Stimulated activated naive CD4-positive, alpha-beta T cell (primary cell): ENCODE data around the gene NSRP1.
"Not testable (repeated sequence)": the region's sequence is repeated elsewhere in the genome, so short reads cannot be mapped to it uniquely, and the experiment has no call there.

ENCODE experiments used
- DNase-seq, 6 experiments: peaks; one replicate each; lab custom pipeline; 2025; lab: John Stamatoyannopoulos, UW

NSRP1 gene

DNA sequence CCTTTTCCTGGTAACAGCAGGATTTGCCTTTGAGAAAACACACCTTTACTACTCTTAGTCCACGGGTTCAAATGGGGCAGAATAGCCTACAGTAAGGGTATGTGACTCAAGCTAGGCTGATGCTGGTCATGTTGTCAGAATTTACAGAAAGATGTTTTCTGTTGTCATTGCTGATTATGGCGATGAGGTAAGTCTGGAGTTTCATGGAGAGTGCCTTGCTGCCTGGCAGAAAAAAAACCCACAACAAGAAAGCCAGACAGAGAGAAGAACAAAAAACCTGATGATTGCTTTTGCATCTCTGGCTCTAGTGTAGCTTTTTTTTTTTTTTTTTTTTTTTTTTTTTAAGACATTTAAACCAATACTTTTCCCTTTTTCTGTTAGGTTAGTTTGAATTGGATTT lies 71.0 kb downstream of the NSRP1 start:
- DNase-seq, result no peak

DNA sequence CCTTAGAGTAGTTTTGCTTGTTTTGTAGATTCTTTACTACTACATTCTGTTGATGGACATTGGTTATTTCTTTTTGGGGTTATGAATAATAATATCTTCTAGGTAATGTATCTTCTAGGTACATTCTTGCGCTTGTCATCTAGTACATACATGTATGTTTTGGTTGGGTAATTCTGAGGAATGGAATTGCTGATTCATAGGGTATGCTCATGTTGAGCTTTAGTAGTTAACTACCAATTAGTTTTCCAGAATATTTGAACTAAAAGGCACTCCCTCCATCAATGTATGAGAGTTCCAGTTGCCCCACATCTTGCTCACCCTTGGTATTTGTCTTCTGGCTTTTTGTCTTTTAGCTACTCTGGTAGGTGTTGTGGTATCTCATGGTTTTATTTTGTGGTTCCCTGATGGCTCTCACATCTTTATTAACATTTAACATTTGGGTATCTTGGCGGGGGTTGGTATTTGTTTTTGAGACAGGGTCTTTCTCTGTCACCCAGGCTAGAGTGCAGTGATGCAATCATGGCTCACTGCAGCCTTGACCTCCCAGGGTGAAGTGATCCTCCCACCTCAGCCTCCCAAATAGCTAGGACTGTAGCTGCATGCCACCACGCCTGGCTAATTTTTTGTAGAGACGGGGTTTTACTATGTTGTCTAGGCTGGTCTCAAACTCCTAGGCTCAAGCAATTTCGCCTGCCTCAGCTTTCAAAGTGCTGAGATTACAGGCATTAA lies 71.8 kb downstream of the NSRP1 start:
- no peak for DNase-seq

DNA sequence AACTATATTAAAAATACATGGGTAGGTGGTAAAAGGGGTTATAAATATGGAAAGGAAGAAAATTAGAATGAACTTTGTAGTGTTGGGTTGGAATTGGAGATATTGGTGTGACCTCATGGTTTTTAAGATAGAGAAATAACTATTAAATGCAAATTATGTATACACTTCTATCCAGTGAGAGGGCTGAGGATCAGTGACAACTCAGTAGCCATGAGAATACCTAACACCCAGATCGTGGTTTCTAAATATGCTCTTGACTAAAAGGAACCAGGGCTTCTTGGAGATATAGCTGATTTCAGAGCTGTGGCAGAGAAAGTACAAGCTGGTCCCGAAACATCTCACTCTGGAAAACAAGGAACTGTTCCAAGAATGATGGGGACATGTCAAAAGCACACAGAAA lies 74.5 kb downstream of the NSRP1 start:
- no peak for DNase-seq

DNA sequence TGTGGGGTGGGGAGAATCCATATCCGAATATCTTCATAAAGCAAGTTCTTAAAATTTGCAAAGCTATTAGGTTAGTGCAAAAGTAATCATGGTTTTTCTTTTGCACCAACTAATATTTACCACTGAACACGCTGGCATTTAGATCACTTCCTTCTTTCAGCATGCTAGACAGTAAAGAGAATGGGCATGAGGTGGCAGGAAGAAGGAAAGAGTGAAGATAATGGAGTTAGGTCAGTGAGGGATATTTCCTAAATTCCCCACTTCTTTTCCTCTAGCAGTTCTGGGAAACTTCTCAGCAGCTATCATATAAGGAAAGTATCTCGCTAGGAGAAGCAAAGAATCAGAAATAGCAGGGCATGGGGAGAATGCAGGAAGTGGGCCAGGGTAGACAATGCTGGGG lies 79.9 kb downstream of the NSRP1 start:
- peak in 1 of 6 experiments; percentile 0 for DNase-seq

DNA sequence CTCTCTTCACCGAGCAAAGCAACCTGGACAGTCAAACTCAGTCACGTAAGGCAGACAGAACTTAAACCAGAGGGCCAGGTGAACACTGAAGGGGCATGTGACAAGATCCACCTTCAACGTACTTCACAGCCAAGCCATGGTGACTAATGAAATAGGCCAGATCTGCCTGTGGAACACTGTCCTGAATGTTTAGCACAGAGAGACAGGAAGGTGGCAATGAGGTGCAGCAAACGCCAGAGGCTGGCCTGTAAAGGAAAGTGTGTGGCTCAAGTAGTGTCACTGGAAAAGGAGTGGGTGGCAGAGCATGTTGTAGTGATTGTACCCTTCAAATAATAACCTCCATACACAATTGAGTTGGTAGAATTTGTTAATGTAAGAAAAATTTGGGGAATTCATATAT lies 80.8 kb downstream of the NSRP1 start:
- no peak for DNase-seq

DNA sequence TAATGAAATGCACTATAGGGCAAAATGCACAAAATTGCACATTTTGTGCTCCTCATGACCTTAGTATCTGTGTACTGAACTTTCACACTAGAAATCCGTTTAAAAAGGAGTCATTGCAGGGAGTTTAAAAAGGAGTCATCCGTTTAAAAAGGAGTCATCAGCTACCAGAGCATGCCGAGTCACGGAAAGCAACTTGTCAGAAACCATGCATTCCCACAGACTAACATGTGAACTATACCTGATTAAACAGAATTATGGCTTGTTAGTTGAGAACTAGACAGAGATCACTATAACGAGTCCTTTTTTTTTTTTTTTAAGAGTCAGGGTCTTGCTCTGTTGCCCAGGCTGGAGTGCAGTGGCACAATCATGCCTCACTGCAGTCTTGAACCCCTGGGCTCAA lies 83.0 kb downstream of the NSRP1 start:
- no peak for DNase-seq

DNA sequence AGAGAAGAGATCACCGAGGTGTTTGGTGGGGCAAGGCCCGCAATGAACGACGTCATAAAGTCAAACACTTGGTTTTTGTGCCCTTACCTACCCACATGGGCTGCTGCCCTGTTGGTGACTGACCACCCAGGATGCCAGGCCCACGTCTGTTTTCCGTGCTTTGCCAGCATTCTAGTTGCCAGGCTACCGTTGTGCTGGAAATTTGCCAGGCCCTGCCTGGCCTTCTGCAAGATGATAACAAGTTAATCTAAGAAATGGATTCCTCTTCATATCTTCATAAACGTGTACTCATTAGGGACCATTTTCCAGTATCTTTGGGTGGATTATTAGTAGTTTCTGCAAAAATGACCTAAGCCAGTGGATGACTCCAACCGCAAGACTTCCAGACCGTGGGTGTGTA lies 83.5 kb downstream of the NSRP1 start:
- DNase-seq, result no peak

DNA sequence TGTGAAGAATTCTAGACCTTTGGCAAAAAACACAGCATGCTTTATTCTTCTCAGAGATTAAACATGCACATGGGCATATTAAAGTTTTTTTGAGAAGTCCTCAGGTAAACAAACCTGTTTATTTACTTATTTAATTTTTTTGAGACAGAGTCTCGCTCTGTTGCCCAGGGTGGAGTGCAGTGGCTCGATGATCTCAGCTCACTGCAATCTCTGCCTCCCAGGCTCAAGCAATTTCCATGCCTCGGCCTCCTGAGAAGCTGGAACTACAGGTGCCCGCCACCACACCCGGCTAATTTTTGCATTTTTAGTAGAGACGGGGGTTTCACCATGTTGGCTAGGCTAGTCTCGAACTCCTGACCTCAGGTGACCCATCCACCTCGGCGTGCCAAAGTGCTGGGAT lies 84.0 kb downstream of the NSRP1 start:
- not testable (repeated sequence) for DNase-seq

DNA sequence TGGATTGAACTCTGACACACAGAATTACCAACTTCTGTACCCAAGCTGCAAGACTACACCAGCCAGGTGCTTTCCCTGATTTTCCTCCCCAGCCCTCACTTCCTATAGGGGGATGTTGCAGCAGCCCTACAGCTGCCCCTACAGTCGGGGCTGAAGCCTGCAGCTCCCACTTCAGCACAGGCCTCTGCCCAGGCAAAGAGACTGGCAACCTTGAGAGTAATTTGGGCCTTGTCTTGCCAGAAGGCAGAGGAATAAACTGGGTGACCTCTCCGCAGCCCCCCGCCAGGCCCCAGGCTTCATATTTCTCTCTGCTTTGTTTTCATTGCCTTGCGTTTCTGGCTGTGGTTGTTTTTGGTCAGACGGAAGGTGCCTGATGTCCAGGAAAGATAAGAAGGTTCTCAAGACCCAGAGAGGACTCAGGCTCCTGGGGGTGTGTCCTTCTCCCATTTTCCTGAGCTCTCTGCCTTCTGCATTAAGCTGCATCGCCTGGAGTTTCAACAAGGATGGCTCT lies 86.9 kb downstream of the NSRP1 start:
- no peak for DNase-seq

DNA sequence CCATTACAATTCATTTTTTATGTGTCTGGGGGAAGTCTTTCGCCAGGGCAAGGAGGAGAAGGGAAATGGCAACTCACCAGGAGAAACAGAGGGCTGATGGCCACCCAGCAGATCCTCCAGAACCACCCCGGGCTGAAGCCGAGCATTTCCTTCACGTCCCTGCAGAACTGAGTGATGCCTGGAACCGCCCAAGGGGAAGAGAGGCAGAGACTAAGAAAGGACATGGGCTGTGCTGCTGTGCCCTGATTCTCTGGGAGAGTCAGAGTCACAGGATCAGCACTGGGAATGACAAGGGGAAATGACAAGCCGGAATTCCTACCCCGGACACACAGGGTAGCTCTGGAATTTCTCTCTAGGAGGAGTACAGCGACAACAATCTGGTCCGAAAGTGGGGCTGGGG lies 91.0 kb downstream of the NSRP1 start:
- DNase-seq, result no peak

DNA sequence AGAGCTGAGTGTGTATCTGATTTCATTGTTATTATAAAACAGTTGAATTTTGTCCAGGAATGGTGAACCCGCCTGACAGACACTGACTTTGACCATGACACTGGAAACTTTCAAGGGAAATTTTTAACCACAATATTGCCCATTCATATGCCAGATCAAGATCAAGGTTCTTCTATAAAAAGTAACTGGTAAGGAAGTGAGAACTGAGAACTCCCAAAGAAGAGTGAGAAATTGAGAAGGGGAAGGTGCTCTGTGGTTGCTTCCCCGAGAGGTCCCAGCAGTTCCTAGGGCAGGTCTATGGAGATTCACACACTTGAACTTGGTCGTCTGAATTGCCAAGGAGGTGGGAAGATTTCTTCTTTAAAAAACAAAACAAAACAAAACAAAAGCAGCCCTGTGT lies 91.6 kb downstream of the NSRP1 start:
- no peak for DNase-seq

DNA sequence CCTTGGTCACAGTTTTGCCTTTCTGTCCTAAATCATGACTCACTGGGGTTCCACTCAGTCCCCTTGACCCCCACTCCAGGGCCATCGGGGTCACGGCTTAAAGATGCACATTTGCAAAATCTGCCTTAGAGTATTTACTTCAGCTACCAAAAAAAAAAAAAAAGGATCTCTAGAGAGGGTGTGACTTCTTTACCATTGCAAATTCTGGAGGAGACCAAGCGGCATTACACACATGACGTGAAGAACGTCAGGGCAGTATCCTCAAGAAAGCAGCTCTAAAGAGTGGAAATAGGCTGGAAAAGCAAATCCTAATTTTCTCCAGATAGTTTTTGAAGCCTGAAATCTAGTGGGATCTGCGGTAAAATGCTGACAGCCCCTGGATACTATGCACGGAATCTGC lies 93.3 kb downstream of the NSRP1 start:
- DNase-seq, result no peak

DNA sequence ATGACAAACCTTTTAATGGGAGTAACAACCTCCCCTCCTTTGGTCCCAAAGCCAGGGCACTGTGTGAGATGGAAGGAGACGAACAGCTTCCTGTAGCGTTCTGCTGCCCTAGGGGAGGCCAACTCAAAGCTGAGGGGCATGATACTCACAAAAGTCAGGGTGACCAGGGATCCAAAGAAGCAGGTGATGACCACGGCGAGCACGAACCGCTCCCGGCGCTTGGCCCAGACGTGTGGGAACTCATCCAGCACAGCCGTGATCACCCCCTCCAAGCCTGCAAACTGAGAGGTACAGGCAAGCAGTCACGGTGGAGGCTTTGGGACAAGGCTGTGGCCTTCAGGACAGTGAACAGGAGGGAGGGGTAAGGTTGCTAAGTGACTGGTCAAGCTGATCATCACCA lies 93.8 kb downstream of the NSRP1 start:
- DNase-seq, result no peak

DNA sequence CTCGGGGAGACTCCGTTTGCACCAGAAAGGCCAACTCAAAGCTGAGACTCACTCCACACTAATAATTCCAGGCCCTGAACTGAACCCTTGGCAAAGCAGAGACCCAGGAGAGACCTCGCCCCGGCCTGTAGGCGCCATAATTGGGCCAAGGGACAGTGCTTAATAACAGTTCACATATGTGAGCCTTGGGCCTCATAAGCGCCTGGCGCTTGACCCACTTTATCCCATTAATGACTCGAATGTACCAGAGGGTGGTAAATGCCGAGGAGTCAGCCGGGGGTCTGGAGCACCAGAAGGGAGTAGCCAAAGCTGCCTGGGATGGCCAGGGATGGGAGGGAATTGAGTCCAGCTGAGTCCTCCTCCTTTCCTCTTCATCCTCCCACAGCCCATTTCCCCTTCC lies 94.3 kb downstream of the NSRP1 start:
- no peak for DNase-seq

DNA sequence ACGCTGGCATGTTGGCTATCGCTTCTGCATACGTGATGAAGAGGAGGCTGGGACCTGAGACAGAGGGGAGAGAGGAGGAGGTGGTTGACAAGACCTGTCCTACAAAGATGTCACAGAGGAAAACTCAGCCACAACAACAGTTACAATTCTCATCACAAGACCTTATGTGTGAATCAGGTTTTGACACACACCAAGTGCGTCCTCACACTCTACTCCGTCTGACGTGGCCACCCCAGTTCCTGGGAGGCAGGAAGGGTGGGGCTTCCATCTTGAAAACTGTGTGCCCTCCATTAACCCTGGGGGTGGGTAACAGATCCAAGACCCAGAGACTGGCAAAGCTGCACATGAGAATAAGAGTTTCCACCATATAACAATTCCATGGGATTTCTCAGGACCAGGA lies 94.8 kb downstream of the NSRP1 start:
- no peak for DNase-seq

DNA sequence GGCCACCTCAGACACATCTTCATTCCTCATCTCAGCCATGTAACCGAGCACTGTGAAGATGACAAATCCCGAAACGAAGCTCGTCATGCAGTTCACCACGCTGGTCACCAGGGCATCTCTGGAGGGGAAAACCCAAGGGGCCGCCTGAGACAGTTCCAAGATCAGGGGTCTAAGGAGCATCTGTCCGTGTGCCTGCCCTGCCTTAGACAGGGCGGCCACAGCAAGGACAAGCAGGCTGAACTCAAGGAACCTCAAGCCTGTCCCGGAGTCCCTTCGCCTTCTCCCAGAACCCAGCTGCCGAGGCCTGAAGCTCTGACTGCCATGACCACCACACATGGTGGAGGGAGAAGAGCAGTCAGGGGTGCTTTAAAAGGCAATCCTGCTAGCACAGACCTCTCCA lies 96.1 kb downstream of the NSRP1 start:
- no peak for DNase-seq

DNA sequence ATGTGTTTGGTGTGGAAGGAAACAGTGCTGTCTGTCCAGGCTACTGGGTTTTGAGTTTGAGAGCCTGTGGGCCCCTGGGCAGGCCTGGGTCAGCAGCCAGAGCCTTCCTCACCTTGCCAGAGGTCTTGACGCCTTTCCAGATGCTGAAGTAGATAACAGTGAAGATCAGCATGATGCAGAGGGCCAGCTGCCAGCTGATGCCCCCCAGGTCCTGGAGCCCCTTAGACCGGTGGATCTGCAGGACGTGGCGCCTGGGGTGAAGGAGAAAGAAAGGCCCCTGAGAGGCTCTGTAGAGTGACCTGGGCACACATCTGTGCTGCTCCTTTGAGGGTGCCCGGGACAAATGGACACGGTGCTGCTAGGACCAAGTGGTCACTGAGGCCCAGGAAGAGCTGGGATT lies 100.4 kb downstream of the NSRP1 start:
- no peak for DNase-seq

DNA sequence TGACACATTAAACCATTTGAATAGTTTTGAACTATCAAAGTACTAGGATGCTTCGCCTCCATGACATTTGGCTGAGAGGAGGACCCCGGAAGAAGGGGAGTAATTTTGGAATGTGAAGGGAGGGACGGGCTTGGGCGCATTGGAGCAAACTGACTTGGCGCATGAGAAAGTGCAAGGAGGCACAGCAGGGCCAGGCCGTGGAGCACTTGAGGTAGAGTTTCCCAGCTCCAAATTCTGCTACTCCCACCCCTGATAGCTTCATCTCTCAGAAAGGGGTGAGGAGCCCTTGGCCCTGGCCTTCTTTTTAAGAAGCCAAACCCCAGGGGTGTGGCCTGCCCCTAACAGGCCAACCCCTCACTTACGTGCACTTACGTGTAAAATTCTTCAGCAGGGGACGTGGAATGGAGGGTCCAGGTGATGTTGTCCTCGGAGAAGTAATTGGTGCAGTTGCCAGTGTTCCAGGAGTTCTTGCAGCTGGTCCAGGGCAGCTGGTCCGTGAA lies 101.2 kb downstream of the NSRP1 start:
- no peak for DNase-seq

DNA sequence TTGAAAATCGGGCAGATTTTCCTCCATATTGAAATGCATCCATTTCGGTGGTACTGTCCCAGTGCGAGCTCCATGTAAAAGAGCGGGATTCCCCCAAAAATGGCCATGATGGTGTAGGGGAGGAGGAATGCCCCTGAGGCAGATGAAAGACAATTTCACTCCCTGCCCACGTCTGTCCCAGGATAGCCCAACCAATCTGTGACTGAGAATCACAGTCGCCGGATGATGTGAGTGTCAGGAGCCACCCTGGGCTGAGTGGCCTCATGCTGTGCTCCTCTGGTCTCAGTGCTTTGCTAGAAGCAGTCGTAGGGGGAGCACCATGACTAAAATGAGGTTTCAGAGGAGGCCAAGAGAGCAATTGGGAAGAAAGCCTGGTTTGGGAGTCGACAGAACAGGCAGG lies 102.2 kb downstream of the NSRP1 start:
- DNase-seq, result no peak

DNA sequence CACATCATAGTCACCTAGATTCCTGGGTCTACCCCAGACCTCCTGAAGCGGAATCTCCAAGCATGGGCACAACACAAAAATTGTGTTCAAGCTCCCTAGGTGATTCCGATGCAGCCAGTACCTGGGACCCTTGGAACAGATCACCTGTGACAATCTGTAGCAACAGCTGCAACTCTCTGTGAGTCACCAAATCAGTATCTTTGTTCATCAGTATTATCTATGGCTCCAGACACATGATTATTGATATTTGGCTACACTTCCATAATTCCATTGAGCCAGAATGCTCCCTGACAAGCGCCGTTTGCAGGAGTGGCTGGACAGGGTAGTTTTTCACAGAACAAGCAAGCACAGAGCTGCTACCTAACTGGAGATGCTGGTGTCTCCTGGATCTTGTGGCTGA lies 102.7 kb downstream of the NSRP1 start:
- DNase-seq, result no peak

DNA sequence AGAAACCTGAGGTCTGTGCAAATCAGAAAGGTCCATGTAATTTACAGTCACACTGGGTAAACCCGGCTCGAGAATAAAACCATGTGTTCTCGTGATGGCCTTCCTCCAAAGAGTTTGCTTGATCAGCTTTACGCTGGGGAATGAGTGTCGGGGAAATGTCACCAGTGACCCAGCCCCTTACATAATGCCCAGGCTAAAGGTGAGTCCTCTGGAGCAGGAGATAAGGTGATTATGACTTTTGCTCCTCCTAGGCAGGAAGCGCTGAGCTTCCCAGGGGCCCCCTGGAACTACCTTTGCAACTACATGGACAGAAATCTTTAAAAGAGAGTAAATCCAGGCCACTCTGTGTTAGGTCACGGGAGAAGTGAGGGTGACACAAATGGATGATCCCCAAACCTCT lies 103.2 kb downstream of the NSRP1 start:
- no peak for DNase-seq

DNA sequence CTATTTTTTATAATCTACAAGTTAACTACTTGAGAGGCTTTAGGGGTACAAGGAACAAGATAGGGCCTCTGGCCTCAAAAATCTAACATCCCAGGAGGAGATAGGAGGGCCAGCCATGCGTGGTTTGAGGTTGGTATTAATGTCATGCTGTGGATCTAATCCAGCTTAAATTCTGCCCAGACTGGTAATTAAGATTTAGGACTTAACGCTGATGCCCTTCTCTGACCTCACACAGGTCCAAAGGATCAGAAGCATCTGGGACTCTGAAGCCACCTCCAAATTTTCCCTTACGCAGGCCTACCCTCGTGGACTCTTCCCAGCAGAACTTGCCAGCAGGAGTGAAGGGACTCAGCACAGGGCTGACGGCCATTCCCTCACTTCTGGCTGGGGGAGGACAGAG lies 103.8 kb downstream of the NSRP1 start:
- no peak for DNase-seq

DNA sequence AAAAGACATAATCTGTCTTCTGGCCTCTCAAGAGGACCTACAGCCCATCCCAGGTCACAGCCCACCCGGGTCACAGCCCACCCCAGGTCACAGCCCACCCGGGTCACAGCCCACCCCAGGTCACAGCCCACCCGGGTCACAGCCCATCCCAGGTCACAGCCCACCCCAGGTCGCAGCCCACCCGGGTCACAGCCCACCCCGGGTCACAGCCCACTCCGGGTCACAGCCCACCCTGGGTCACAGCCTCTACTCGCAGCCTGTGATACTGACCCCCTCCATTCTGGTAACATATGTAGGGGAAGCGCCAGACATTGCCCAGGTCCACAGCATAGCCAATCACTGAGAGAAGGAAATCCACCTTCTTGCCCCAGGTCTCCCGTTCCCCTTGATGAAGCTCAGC lies 104.7 kb downstream of the NSRP1 start:
- no peak for DNase-seq

DNA sequence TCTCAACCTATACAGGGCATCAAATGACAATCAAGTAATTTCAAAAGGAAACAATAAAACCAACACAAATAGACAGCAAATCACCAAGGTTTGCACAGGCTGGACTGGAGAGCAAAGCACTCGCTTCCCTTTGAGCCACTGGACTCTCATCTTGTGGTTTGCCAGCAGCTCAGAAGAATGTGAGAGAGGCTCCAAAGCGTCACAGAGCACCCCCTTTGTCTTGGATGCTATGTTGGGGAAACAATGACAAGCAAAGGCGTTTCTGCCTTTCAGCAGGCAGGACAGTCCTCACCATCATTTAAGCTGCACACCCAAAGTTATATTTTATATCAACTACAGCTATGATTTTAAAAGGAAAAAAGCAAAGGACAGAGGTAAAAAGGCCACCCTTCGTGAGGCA lies 105.6 kb downstream of the NSRP1 start:
- DNase-seq, result no peak
